Liver (tissue), 9 donors: Measurements from ENCODE around the gene MDN1. TPM values are rescaled to one million over a fixed set of nuclear protein-coding genes. Genes with fewer than 3 reads are reported as not detected.

Experiments
- DNase-seq: peaks from one replicate; pipeline ENCODE4 v3.0.0-alpha.2; 2017; ENCODE audit warnings: low spot score
- H3K27ac ChIP-seq, 2 donors: one replicate each; pipeline ENCODE4 v1.7.0; 2013; ENCODE audit warnings: inconsistent platforms in 2 of 2, low read length in 2 of 2, control low read depth in 1 of 2, low read depth in 1 of 2, mild to moderate bottlenecking in 1 of 2
- H3K27me3 ChIP-seq, 4 donors: one replicate each; pipeline versions ENCODE4 v1.6.1 to v1.7.0; 2013; ENCODE audit warnings: low read length in 3 of 4, inconsistent platforms in 1 of 4, mild to moderate bottlenecking in 1 of 4, moderate library complexity in 1 of 4; ENCODE audit not compliant: control insufficient read depth in 4 of 4, insufficient read depth in 4 of 4
- H3K36me3 ChIP-seq, 4 donors: one replicate each; pipeline versions ENCODE4 v1.6.1 to v1.7.0; 2013; ENCODE audit warnings: low read length in 3 of 4, mild to moderate bottlenecking in 3 of 4, low read depth in 1 of 4, moderate library complexity in 1 of 4; ENCODE audit not compliant: control insufficient read depth in 4 of 4, insufficient read depth in 3 of 4
- H3K4me1 ChIP-seq, 4 donors: one replicate each; pipeline versions ENCODE4 v1.6.1 to v1.7.0; 2013; ENCODE audit warnings: low read length in 3 of 4, mild to moderate bottlenecking in 3 of 4, moderate library complexity in 1 of 4; ENCODE audit not compliant: control insufficient read depth in 4 of 4, insufficient read depth in 4 of 4
- H3K4me3 ChIP-seq, 3 donors: one replicate each; pipeline versions ENCODE4 v1.6.1 to v1.7.0; 2013; ENCODE audit warnings: low read length in 3 of 3, control low read depth in 1 of 3, low read depth in 1 of 3, mild to moderate bottlenecking in 1 of 3
- H3K9ac ChIP-seq, 2 donors: one replicate each; pipeline ENCODE4 v1.7.0; 2013; ENCODE audit warnings: low read length in 2 of 2, mild to moderate bottlenecking in 2 of 2, moderate library complexity in 2 of 2, control low read depth in 1 of 2, low read depth in 1 of 2
- H3K9me3 ChIP-seq, 4 donors: one replicate each; pipeline versions ENCODE4 v1.6.1 to v1.7.0; 2013; ENCODE audit warnings: low read length in 3 of 4; ENCODE audit not compliant: control insufficient read depth in 4 of 4
- ATF3 ChIP-seq: IDR thresholded peaks from 2 replicates; pipeline ENCODE4 v1.6.1; 2016; ENCODE audit warnings: antibody characterized with exemption
- CTCF ChIP-seq: fragments of 150-350 bp; IDR thresholded peaks from 2 replicates; pipeline ENCODE4 v1.5.1; 2017; ENCODE audit warnings: improper control_type of control experiment, low read depth, low read length; ENCODE audit not compliant: missing input control
- EGR1 ChIP-seq, 2 donors: IDR thresholded peaks; 2 replicates each; pipeline ENCODE4 v1.6.1; 2016 to 2018; ENCODE audit warnings: antibody characterized with exemption in 2 of 2, low read depth in 2 of 2
- FOXA1 ChIP-seq: IDR thresholded peaks from 2 replicates; pipeline ENCODE4 v1.6.1; 2016; ENCODE audit warnings: antibody characterized with exemption
- GABPA ChIP-seq, 2 donors: IDR thresholded peaks in 1 of 2; conservative IDR thresholded peaks in 1 of 2; 2 replicates each; pipeline ENCODE4 v1.6.1; 2016; ENCODE audit warnings: antibody characterized with exemption in 2 of 2, mild to moderate bottlenecking in 1 of 2, moderate library complexity in 1 of 2
- HNF4A ChIP-seq, 2 donors: conservative IDR thresholded peaks; 2 replicates each; pipeline ENCODE4 v1.6.1; 2016; ENCODE audit warnings: antibody characterized with exemption in 2 of 2, mild to moderate bottlenecking in 2 of 2
- HNF4G ChIP-seq: IDR thresholded peaks from 2 replicates; pipeline ENCODE4 v1.6.1; 2016; ENCODE audit warnings: antibody characterized with exemption
- JUND ChIP-seq, 2 donors: IDR thresholded peaks; 2 replicates each; pipeline ENCODE4 v1.6.1; 2016; ENCODE audit warnings: antibody characterized with exemption in 2 of 2
- MAX ChIP-seq: IDR thresholded peaks from 2 replicates; pipeline ENCODE4 v1.6.1; 2016; ENCODE audit warnings: antibody characterized with exemption
- NR2F2 ChIP-seq: IDR thresholded peaks from 2 replicates; pipeline ENCODE4 v1.6.1; 2016; ENCODE audit warnings: antibody characterized with exemption
- RAD21 ChIP-seq, 2 donors: IDR thresholded peaks; 2 replicates each; pipeline ENCODE4 v1.6.1; 2016; ENCODE audit warnings: antibody characterized with exemption in 2 of 2, mild to moderate bottlenecking in 2 of 2
- REST ChIP-seq: IDR thresholded peaks from 2 replicates; pipeline ENCODE4 v1.6.1; 2016; ENCODE audit warnings: antibody characterized with exemption, mild to moderate bottlenecking
- RXRA ChIP-seq, 2 donors: IDR thresholded peaks; 2 replicates each; pipeline ENCODE4 v1.6.1; 2017 to 2018; ENCODE audit warnings: antibody characterized with exemption in 2 of 2, mild to moderate bottlenecking in 1 of 2
- SP1 ChIP-seq: IDR thresholded peaks from 2 replicates; pipeline ENCODE4 v1.6.1; 2018; ENCODE audit warnings: antibody characterized with exemption, mild to moderate bottlenecking
- TAF1 ChIP-seq: conservative IDR thresholded peaks from 2 replicates; pipeline ENCODE4 v1.6.1; 2016; ENCODE audit warnings: antibody characterized with exemption, mild to moderate bottlenecking
- YY1 ChIP-seq: IDR thresholded peaks from 2 replicates; pipeline ENCODE4 v1.6.1; 2016; ENCODE audit warnings: antibody characterized with exemption, mild to moderate bottlenecking
- ZBTB33 ChIP-seq: IDR thresholded peaks from 2 replicates; pipeline ENCODE4 v1.6.1; 2016; ENCODE audit warnings: antibody characterized with exemption
- WGBS: extraction: QIAGEN DNeasy Blood & Tissue Kit; methylation state at CpG from one replicate; pipeline ENCODE4 v1.1.7; 2013; 5-methylcytosine and 5-hydroxymethylcytosine counted together
- polyA plus RNA-seq, 2 donors: library from polyadenylated mRNA; stranded (reverse) in 1 of 2; unstranded in 1 of 2; fragments of 200-250 nt in 1 of 2; fragments of >200 nt in 1 of 2; fragmentation: Nextera tagmentation in 1 of 2; extraction: Ambion mirVana in 1 of 2; gene quantifications; one replicate each; pipeline versions ENCODE4 v1.2.1 to v1.2.3, GENCODE V29; 2013 to 2015
- total RNA-seq, 2 donors: library from RNA; depleted of rRNA; stranded (reverse); fragments of >200 nt; gene quantifications; one replicate each; pipeline ENCODE4 v1.2.3, GENCODE V29; 2014
- donor health status: healthy.
- donor health status: healthy.
- donor health status: healthy.
- donor health status: healthy.
- donor health status: healthy.

Gene MDN1
- total and polyA plus RNA-seq, 4 donors, result 5.4 to 48.9 (median 22.8) TPM

GRCh38 chr6:89611666-89612065 is 207.9 kb downstream of the MDN1 start:
- Histone ChIP-seq H3K4me1 (no peaks in the 10 kb centered on the region), H3K36me3 (peaks cover 0 to 4% (median 0%) of the 10 kb centered on the region in 4 donors), H3K9me3 (no peaks in the 10 kb centered on the region), H3K27me3 (no peaks in the 10 kb centered on the region), H3K27ac (no peak overlapping the region), H3K4me3 (no peak overlapping the region), H3K9ac (no peak overlapping the region)
- no peak for TF ChIP-seq EGR1 (IDR thresholded peaks at IDR 0.05; ENCODE audit: low read depth in 2 of 2)
- no peak for TF ChIP-seq RAD21 (IDR thresholded peaks at IDR 0.05)
- TF ChIP-seq MAX, result no peak
- no peak for TF ChIP-seq REST
- no peak for TF ChIP-seq ATF3
- TF ChIP-seq HNF4A (conservative IDR thresholded peaks at IDR 0.05), result no peak
- TF ChIP-seq GABPA (IDR thresholded peaks at IDR 0.05 in 1 of 2, conservative IDR thresholded peaks at IDR 0.05 in 1 of 2), result no peak
- TF ChIP-seq FOXA1, result no peak
- TF ChIP-seq JUND (IDR thresholded peaks at IDR 0.05), result no peak
- no peak for TF ChIP-seq SP1
- no peak for TF ChIP-seq CTCF
- no peak for TF ChIP-seq TAF1
- no peak for TF ChIP-seq ZBTB33
- no peak for TF ChIP-seq RXRA (IDR thresholded peaks at IDR 0.05)
- no peak for TF ChIP-seq NR2F2
- DNase-seq, result no peak

- H3K9ac ChIP-seq, result no peak overlapping the region
- peak; percentile 81 for DNase-seq
- no peaks in the 10 kb centered on the region for H3K27me3 ChIP-seq
- TF ChIP-seq RAD21 (IDR thresholded peaks at IDR 0.05) (peak; percentile 80 to 89), CTCF (peak; percentile 83), YY1 (no peak), HNF4G (no peak)
- H3K4me1 ChIP-seq, result no peaks in the 10 kb centered on the region
- no peak overlapping the region for H3K4me3 ChIP-seq
- WGBS, result 41% methylated on average over 11 of the region's 11 CpGs
- peaks cover 0 to 2% (median 0%) of the 10 kb centered on the region in 4 donors for H3K36me3 ChIP-seq
- H3K9me3 ChIP-seq, result no peaks in the 10 kb centered on the region
- H3K27ac ChIP-seq, result no peak overlapping the region
Measured at GRCh38 chr6:89610149-89610642, 209.4 kb downstream of the MDN1 start.
